ENCODE results near the gene MEPE.

MEPE gene

DNA sequence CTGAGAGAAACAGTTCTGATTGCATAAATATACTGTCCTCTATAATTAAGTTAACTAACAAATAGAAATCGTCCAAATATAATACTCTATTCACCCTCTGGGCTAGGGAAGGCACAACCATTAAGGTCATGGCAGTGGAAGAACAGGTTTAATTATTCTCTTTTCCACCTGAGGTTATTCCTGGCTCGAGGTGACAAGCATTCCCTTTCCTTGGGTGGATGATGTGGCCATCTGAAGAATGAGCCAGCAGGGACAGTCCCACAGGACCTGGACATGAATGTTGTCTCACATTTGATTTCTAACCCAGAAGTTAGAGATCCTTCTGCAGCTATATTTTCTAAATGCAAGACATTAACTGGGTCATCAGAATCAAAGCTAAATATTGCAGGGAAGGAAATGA lies 27.9 kb upstream of the MEPE start:
- H3K9me2 ChIP-seq (replicated peaks; ENCODE audit: insufficient read depth, low read length): no peaks in the 10 kb centered on the region
- no peak overlapping the region for H3K4me3 ChIP-seq (ENCODE audit: insufficient read depth, low read length, poor library complexity, severe bottlenecking)
- no peaks in the 10 kb centered on the region for H3K36me3 ChIP-seq (ENCODE audit: low read length)
- H3K9ac ChIP-seq (ENCODE audit: low read length): no peak overlapping the region
- H2AFZ ChIP-seq (ENCODE audit: low read depth, low read length, severe bottlenecking): no peak overlapping the region
- no peaks in the 10 kb centered on the region for H3F3A ChIP-seq (ENCODE audit: insufficient read depth)
- TF ChIP-seq EZH2phosphoT487 (conservative IDR thresholded peaks at IDR 0.05; ENCODE audit: low read length): no peak
- TF ChIP-seq, protein P1, sequence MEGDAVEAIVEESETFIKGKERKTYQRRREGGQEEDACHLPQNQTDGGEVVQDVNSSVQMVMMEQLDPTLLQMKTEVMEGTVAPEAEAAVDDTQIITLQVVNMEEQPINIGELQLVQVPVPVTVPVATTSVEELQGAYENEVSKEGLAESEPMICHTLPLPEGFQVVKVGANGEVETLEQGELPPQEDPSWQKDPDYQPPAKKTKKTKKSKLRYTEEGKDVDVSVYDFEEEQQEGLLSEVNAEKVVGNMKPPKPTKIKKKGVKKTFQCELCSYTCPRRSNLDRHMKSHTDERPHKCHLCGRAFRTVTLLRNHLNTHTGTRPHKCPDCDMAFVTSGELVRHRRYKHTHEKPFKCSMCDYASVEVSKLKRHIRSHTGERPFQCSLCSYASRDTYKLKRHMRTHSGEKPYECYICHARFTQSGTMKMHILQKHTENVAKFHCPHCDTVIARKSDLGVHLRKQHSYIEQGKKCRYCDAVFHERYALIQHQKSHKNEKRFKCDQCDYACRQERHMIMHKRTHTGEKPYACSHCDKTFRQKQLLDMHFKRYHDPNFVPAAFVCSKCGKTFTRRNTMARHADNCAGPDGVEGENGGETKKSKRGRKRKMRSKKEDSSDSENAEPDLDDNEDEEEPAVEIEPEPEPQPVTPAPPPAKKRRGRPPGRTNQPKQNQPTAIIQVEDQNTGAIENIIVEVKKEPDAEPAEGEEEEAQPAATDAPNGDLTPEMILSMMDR (IDR thresholded peaks at IDR 0.05; ENCODE audit: insufficient read depth, low read length, poor library complexity, severe bottlenecking): no peak
- no peaks in the 10 kb centered on the region for H3K9me3 ChIP-seq (ENCODE audit: insufficient read depth, low read length)
- H3K27ac ChIP-seq (ENCODE audit: low read depth, low read length): no peak overlapping the region
- H4K20me1 ChIP-seq (ENCODE audit: low read depth, low read length): no peaks in the 10 kb centered on the region
- no peak overlapping the region for H3K4me2 ChIP-seq (ENCODE audit: low read depth, low read length, poor library complexity, severe bottlenecking)
- no peaks in the 10 kb centered on the region for H3K79me2 ChIP-seq (ENCODE audit: insufficient read depth, low read length)
- H3K27me3 ChIP-seq (ENCODE audit: low read length): no peaks in the 10 kb centered on the region

DNA sequence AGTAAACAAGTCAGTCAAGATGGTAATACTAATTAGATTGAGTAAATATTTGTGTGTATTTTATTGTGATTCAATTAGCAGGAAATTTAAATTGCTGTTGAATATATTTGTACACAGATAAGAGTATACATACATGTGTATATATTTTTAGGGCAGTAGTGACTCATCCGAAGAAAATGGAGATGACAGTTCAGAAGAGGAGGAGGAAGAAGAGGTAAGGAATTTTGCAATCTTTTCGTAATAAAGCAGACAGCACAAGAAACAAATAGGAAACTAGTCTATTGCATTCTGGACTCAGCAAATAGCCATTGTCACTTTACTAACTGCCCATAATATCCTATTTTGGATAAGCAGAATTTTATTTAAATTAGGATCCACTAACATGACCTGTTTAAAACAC lies 26.8 kb upstream of the MEPE start:
- Histone ChIP-seq H3K27me3 (ENCODE audit: low read length) (no peaks in the 10 kb centered on the region), H3K9ac (ENCODE audit: low read length) (no peak overlapping the region), H3K36me3 (ENCODE audit: low read length) (no peaks in the 10 kb centered on the region), H3K4me3 (ENCODE audit: insufficient read depth, low read length, poor library complexity, severe bottlenecking) (no peak overlapping the region), H3K9me3 (ENCODE audit: insufficient read depth, low read length) (no peaks in the 10 kb centered on the region), H3K9me2 (replicated peaks; ENCODE audit: insufficient read depth, low read length) (no peaks in the 10 kb centered on the region), H3K4me2 (ENCODE audit: low read depth, low read length, poor library complexity, severe bottlenecking) (no peak overlapping the region), H4K20me1 (ENCODE audit: low read depth, low read length) (no peaks in the 10 kb centered on the region), H2AFZ (ENCODE audit: low read depth, low read length, severe bottlenecking) (no peak overlapping the region), H3K79me2 (ENCODE audit: insufficient read depth, low read length) (no peaks in the 10 kb centered on the region), H3F3A (ENCODE audit: insufficient read depth) (no peaks in the 10 kb centered on the region), H3K27ac (ENCODE audit: low read depth, low read length) (no peak overlapping the region)
- TF ChIP-seq, protein P1 (IDR thresholded peaks at IDR 0.05; ENCODE audit: insufficient read depth, low read length, poor library complexity, severe bottlenecking): no peak
- TF ChIP-seq EZH2phosphoT487 (conservative IDR thresholded peaks at IDR 0.05; ENCODE audit: low read length): no peak

DNA sequence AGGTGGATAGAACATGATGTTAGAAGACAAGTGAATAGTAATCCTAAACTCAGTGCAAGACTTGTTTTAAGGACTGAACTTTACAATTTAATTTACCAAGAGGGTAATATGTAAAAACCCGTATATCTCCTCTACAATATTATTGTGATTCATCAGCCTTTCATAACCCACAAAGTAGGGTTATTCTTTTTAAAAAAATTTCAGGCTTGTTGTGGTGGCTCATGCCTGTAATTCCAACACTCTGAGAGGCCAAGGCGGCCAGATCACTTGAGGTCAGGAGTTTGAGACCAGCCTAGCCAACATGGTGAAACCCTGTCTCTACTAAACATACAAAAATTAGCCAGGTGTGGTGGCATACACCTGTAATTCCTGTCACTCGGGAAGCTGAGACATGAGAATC lies 26.2 kb upstream of the MEPE start:
- Histone ChIP-seq H3K27ac (ENCODE audit: low read depth, low read length) (no peak overlapping the region), H3K9ac (ENCODE audit: low read length) (no peak overlapping the region), H3K9me2 (replicated peaks; ENCODE audit: insufficient read depth, low read length) (no peaks in the 10 kb centered on the region), H3K9me3 (ENCODE audit: insufficient read depth, low read length) (no peaks in the 10 kb centered on the region), H3K4me2 (ENCODE audit: low read depth, low read length, poor library complexity, severe bottlenecking) (no peak overlapping the region), H3F3A (ENCODE audit: insufficient read depth) (no peaks in the 10 kb centered on the region), H2AFZ (ENCODE audit: low read depth, low read length, severe bottlenecking) (no peak overlapping the region), H3K27me3 (ENCODE audit: low read length) (no peaks in the 10 kb centered on the region), H4K20me1 (ENCODE audit: low read depth, low read length) (no peaks in the 10 kb centered on the region), H3K4me3 (ENCODE audit: insufficient read depth, low read length, poor library complexity, severe bottlenecking) (no peak overlapping the region), H3K79me2 (ENCODE audit: insufficient read depth, low read length) (no peaks in the 10 kb centered on the region), H3K36me3 (ENCODE audit: low read length) (no peaks in the 10 kb centered on the region)
- TF ChIP-seq, protein P1 (IDR thresholded peaks at IDR 0.05; ENCODE audit: insufficient read depth, low read length, poor library complexity, severe bottlenecking): no peak
- TF ChIP-seq EZH2phosphoT487 (conservative IDR thresholded peaks at IDR 0.05; ENCODE audit: low read length): no peak
